ENCODE results near the gene PLCD3.

Gene PLCD3

GRCh38 chr17:45123930-45124796 lies 8.2 kb downstream of the PLCD3 start:
- H3K4me3 ChIP-seq (ENCODE audit: low read length): no peak overlapping the region
- no peaks in the 10 kb centered on the region for H3K9me3 ChIP-seq (ENCODE audit: low read length)
- H2AFZ ChIP-seq (ENCODE audit: low read depth, low read length): no peak overlapping the region
- peaks cover 22% of the 10 kb centered on the region for H3K4me1 ChIP-seq (ENCODE audit: insufficient read depth, low read length)
- no peaks in the 10 kb centered on the region for H3K27me3 ChIP-seq (ENCODE audit: insufficient read depth, low read length)
- no peaks in the 10 kb centered on the region for H3K36me3 ChIP-seq (ENCODE audit: insufficient read depth, low read length)

- Histone ChIP-seq H3K4me3 (ENCODE audit: low read length) (no peak overlapping the region), H2AFZ (ENCODE audit: low read depth, low read length) (no peak overlapping the region), H3K27me3 (ENCODE audit: insufficient read depth, low read length) (no peaks in the 10 kb centered on the region), H3K36me3 (ENCODE audit: insufficient read depth, low read length) (no peaks in the 10 kb centered on the region), H3K9me3 (ENCODE audit: low read length) (no peaks in the 10 kb centered on the region), H3K4me1 (ENCODE audit: insufficient read depth, low read length) (peaks cover 17% of the 10 kb centered on the region)
Observed at GRCh38 chr17:45123076-45123770, 9.1 kb downstream of the PLCD3 start.

- H3K4me3 ChIP-seq (ENCODE audit: low read length): no peak overlapping the region
- H3K27me3 ChIP-seq (ENCODE audit: insufficient read depth, low read length): no peaks in the 10 kb centered on the region
Observed at GRCh38 chr17:45121055-45121454, 11.3 kb downstream of the PLCD3 start.

GRCh38 chr17:45120558-45120957 lies 11.8 kb downstream of the PLCD3 start:
- Histone ChIP-seq H3K4me3 (ENCODE audit: low read length) (no peak overlapping the region), H2AFZ (ENCODE audit: low read depth, low read length) (no peak overlapping the region), H3K9me3 (ENCODE audit: low read length) (no peaks in the 10 kb centered on the region), H3K36me3 (ENCODE audit: insufficient read depth, low read length) (no peaks in the 10 kb centered on the region), H3K4me1 (ENCODE audit: insufficient read depth, low read length) (peaks cover 4% of the 10 kb centered on the region), H3K27me3 (ENCODE audit: insufficient read depth, low read length) (no peaks in the 10 kb centered on the region)

More at GRCh38 chr17:45121055-45121454, 11.3 kb downstream of the PLCD3 start:
- Histone ChIP-seq H2AFZ (ENCODE audit: low read depth, low read length) (no peak overlapping the region), H3K4me1 (ENCODE audit: insufficient read depth, low read length) (peaks cover 4% of the 10 kb centered on the region), H3K9me3 (ENCODE audit: low read length) (no peaks in the 10 kb centered on the region), H3K36me3 (ENCODE audit: insufficient read depth, low read length) (no peaks in the 10 kb centered on the region)

GRCh38 chr17:45119964-45120363 lies 12.4 kb downstream of the PLCD3 start:
- H3K36me3 ChIP-seq (ENCODE audit: insufficient read depth, low read length): no peaks in the 10 kb centered on the region
- no peak overlapping the region for H3K4me3 ChIP-seq (ENCODE audit: low read length)
- H3K4me1 ChIP-seq (ENCODE audit: insufficient read depth, low read length): peaks cover 4% of the 10 kb centered on the region
- no peaks in the 10 kb centered on the region for H3K9me3 ChIP-seq (ENCODE audit: low read length)
- no peaks in the 10 kb centered on the region for H3K27me3 ChIP-seq (ENCODE audit: insufficient read depth, low read length)
- H2AFZ ChIP-seq (ENCODE audit: low read depth, low read length): no peak overlapping the region

GRCh38 chr17:45118691-45119090 lies 13.6 kb downstream of the PLCD3 start:
- no peak overlapping the region for H3K4me3 ChIP-seq (ENCODE audit: low read length)
- no peaks in the 10 kb centered on the region for H3K27me3 ChIP-seq (ENCODE audit: insufficient read depth, low read length)
- H3K36me3 ChIP-seq (ENCODE audit: insufficient read depth, low read length): no peaks in the 10 kb centered on the region
- H3K4me1 ChIP-seq (ENCODE audit: insufficient read depth, low read length): no peaks in the 10 kb centered on the region
- H2AFZ ChIP-seq (ENCODE audit: low read depth, low read length): no peak overlapping the region
- H3K9me3 ChIP-seq (ENCODE audit: low read length): no peaks in the 10 kb centered on the region

- Histone ChIP-seq H3K27me3 (ENCODE audit: insufficient read depth, low read length) (no peaks in the 10 kb centered on the region), H3K4me3 (ENCODE audit: low read length) (no peak overlapping the region), H3K36me3 (ENCODE audit: insufficient read depth, low read length) (no peaks in the 10 kb centered on the region), H3K9me3 (ENCODE audit: low read length) (no peaks in the 10 kb centered on the region), H3K4me1 (ENCODE audit: insufficient read depth, low read length) (no peaks in the 10 kb centered on the region), H2AFZ (ENCODE audit: low read depth, low read length) (no peak overlapping the region)
Observed at GRCh38 chr17:45117848-45118646, 14.3 kb downstream of the PLCD3 start.

- H2AFZ ChIP-seq (ENCODE audit: low read depth, low read length): no peak overlapping the region
- H3K4me3 ChIP-seq (ENCODE audit: low read length): no peak overlapping the region
- H3K27me3 ChIP-seq (ENCODE audit: insufficient read depth, low read length): no peaks in the 10 kb centered on the region
- H3K36me3 ChIP-seq (ENCODE audit: insufficient read depth, low read length): no peaks in the 10 kb centered on the region
- H3K4me1 ChIP-seq (ENCODE audit: insufficient read depth, low read length): no peaks in the 10 kb centered on the region
- no peaks in the 10 kb centered on the region for H3K9me3 ChIP-seq (ENCODE audit: low read length)
Observed at GRCh38 chr17:45117334-45117733, 15.0 kb downstream of the PLCD3 start.

- H3K4me1 ChIP-seq (ENCODE audit: insufficient read depth, low read length): no peaks in the 10 kb centered on the region
- no peaks in the 10 kb centered on the region for H3K36me3 ChIP-seq (ENCODE audit: insufficient read depth, low read length)
- H3K9me3 ChIP-seq (ENCODE audit: low read length): no peaks in the 10 kb centered on the region
- H3K4me3 ChIP-seq (ENCODE audit: low read length): no peak overlapping the region
- H3K27me3 ChIP-seq (ENCODE audit: insufficient read depth, low read length): no peaks in the 10 kb centered on the region
- H2AFZ ChIP-seq (ENCODE audit: low read depth, low read length): no peak overlapping the region
Observed at GRCh38 chr17:45116434-45117016, 15.8 kb downstream of the PLCD3 start.

- Histone ChIP-seq H3K36me3 (ENCODE audit: insufficient read depth, low read length) (no peaks in the 10 kb centered on the region), H3K27me3 (ENCODE audit: insufficient read depth, low read length) (no peaks in the 10 kb centered on the region), H3K4me3 (ENCODE audit: low read length) (no peak overlapping the region), H3K9me3 (ENCODE audit: low read length) (no peaks in the 10 kb centered on the region), H3K4me1 (ENCODE audit: insufficient read depth, low read length) (no peaks in the 10 kb centered on the region), H2AFZ (ENCODE audit: low read depth, low read length) (no peak overlapping the region)
Observed at GRCh38 chr17:45115871-45116270, 16.4 kb downstream of the PLCD3 start.

GRCh38 chr17:45115015-45115625 lies 17.2 kb downstream of the PLCD3 start:
- H3K27me3 ChIP-seq (ENCODE audit: insufficient read depth, low read length): no peaks in the 10 kb centered on the region
- no peak overlapping the region for H2AFZ ChIP-seq (ENCODE audit: low read depth, low read length)
- no peak overlapping the region for H3K4me3 ChIP-seq (ENCODE audit: low read length)
- no peaks in the 10 kb centered on the region for H3K36me3 ChIP-seq (ENCODE audit: insufficient read depth, low read length)
- H3K4me1 ChIP-seq (ENCODE audit: insufficient read depth, low read length): no peaks in the 10 kb centered on the region
- H3K9me3 ChIP-seq (ENCODE audit: low read length): no peaks in the 10 kb centered on the region

- H2AFZ ChIP-seq (ENCODE audit: low read depth, low read length): no peak overlapping the region
- no peaks in the 10 kb centered on the region for H3K36me3 ChIP-seq (ENCODE audit: insufficient read depth, low read length)
- H3K9me3 ChIP-seq (ENCODE audit: low read length): no peaks in the 10 kb centered on the region
- no peak overlapping the region for H3K4me3 ChIP-seq (ENCODE audit: low read length)
- H3K27me3 ChIP-seq (ENCODE audit: insufficient read depth, low read length): no peaks in the 10 kb centered on the region
- no peaks in the 10 kb centered on the region for H3K4me1 ChIP-seq (ENCODE audit: insufficient read depth, low read length)
Observed at GRCh38 chr17:45114117-45114932, 18.0 kb downstream of the PLCD3 start.

All from neuron (in vitro differentiated cells).